Measurements from ENCODE around the gene ZBTB32. TPM values are rescaled to one million over a fixed set of nuclear protein-coding genes. Genes with fewer than 3 reads are reported as not detected.
A peak's percentile ranks its signal among the peaks of the same experiment; 100 is the strongest.
"Not testable (repeated sequence)": the region's sequence is repeated elsewhere in the genome, so short reads cannot be mapped to it uniquely, and the experiment has no call there.

The ZBTB32 gene
- total RNA-seq, result 0.23 TPM
- long read RNA-seq, partial matches to known transcripts, result 0 of 3 reads
- long read RNA-seq, other reads (novel, unspliced or antisense), result 3 of 3 reads

- peaks cover 12% of the 10 kb centered on the region for H3K4me1 ChIP-seq
- no peak within 1 kb of the TSS for H3K4me3 ChIP-seq
- no peak for DNase-seq
- no peaks in the 10 kb centered on the region for H3K36me3 ChIP-seq
- no peaks in the 10 kb centered on the region for H3K9me3 ChIP-seq
- TF ChIP-seq CTCF (IDR thresholded peaks at IDR 0.05), result no peak
- intact Hi-C loops (cut with DNase I), result no loop called here
- H3K27ac ChIP-seq, result no peak within 1 kb of the TSS
- no peaks in the 10 kb centered on the region for H3K27me3 ChIP-seq
- peak; percentile 5 for ATAC-seq
Observed at GRCh38 chr19:35704218-35704617, at the start of gene ZBTB32. Gene ZBTB32, plus strand, starts transcription at chr19:35704558. Its CDS starts 10,069 bp downstream, at chr19:35714627.

DNA sequence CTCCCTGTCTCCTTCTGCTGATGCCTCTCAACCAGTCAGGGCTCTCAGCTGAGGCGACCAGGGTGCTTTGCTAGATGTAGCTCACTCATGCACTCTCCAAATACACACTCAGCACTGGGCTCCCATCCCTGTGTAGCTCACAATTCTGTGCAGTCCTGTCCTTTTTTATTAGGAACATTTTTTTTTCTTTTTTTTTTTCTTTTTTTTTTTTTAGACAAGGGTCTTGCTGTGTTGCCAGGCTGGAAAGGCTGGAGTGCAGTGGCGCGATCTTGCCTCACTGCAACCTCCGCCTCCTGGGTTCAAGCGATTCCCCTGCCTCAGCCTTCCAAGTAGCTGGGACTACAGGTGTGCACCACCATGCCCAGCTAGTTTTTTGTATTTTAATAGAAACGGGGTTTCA, 49.5 kb upstream of the ZBTB32 start:
- H3K27me3 ChIP-seq; intact Hi-C loops (cut with DNase I); H3K9me3 ChIP-seq; H3K4me3 ChIP-seq; H3K4me1 ChIP-seq; H3K27ac ChIP-seq; DNase-seq; ATAC-seq: not testable (repeated sequence)
- H3K36me3 ChIP-seq, result peaks cover 90% of the 10 kb centered on the region

- Histone ChIP-seq H3K9me3 (no peaks in the 10 kb centered on the region), H3K27ac (no peak overlapping the region), H3K27me3 (no peaks in the 10 kb centered on the region), H3K4me3 (no peak overlapping the region), H3K36me3 (peaks cover 90% of the 10 kb centered on the region), H3K4me1 (no peaks in the 10 kb centered on the region)
- no peak for TF ChIP-seq CTCF (IDR thresholded peaks at IDR 0.05)
- ATAC-seq (no peak), DNase-seq (no peak)
- intact Hi-C loops (cut with DNase I), result no loop called here
Observed at GRCh38 chr19:35655600-35655999, 48.8 kb upstream of the ZBTB32 start.

- Histone ChIP-seq H3K9me3 (no peaks in the 10 kb centered on the region), H3K36me3 (peaks cover 84% of the 10 kb centered on the region), H3K4me1 (no peaks in the 10 kb centered on the region), H3K27ac (no peak overlapping the region), H3K27me3 (no peaks in the 10 kb centered on the region), H3K4me3 (no peak overlapping the region)
- TF ChIP-seq CTCF (IDR thresholded peaks at IDR 0.05), result no peak
- DNase-seq, result no peak
- intact Hi-C loops (cut with DNase I), result no loop called here
- ATAC-seq, result no peak
Observed at GRCh38 chr19:35656700-35657099, 47.7 kb upstream of the ZBTB32 start.

DNA sequence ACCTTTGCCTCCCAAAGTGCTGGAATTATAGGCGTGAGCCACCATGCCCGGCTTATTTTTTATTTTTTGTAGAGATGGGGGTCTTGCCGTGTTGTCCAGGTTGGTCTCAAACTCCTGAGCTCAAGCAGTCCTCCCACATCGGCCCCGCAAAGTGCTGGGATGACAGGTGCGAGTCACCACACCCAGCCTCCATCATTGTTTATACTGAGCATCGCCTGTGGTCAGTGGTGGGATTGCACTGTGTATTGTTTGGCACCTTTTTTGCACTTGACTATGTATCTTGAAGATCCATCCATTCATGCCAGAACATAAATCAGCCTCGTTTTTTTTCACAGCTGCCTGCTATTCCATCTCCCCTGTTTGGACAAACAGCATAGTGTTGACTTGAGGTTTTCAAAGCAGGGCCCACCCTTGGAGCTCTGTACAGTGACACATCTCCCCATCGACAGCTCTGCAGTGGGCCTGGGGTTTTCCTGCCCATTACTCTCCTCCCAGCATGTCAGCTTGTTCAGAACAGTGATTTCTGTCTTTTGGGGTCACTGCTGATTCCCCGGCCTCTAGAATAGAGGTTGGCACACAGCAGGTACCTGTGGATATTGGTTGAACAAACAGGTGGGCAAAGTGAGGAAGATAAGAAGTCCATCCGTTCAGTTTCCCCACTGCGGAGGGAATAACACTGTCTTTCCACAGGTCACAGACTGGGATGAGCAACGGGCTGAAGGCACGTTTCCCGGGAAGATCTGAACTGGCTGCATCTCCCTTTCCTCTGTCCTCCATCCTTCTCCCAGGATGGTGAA, 46.3 kb upstream of the ZBTB32 start:
- no peak overlapping the region for H3K4me3 ChIP-seq
- ATAC-seq, result no peak
- no peaks in the 10 kb centered on the region for H3K9me3 ChIP-seq
- H3K27me3 ChIP-seq, result no peaks in the 10 kb centered on the region
- H3K27ac ChIP-seq, result no peak overlapping the region
- DNase-seq, result no peak
- intact Hi-C loops (cut with DNase I), result no loop called here
- TF ChIP-seq CTCF (IDR thresholded peaks at IDR 0.05), result no peak
- H3K36me3 ChIP-seq, result peaks cover 76% of the 10 kb centered on the region
- no peaks in the 10 kb centered on the region for H3K4me1 ChIP-seq

GRCh38 chr19:35661995-35662340, 42.4 kb upstream of the ZBTB32 start:
- Histone ChIP-seq H3K27me3 (no peaks in the 10 kb centered on the region), H3K9me3 (no peaks in the 10 kb centered on the region), H3K27ac (no peak overlapping the region), H3K4me3 (no peak overlapping the region), H3K4me1 (no peaks in the 10 kb centered on the region), H3K36me3 (peaks cover 38% of the 10 kb centered on the region)
- ATAC-seq (no peak), DNase-seq (no peak)
- no peak for TF ChIP-seq CTCF (IDR thresholded peaks at IDR 0.05)
- intact Hi-C loops (cut with DNase I), result no loop called here
